H9 (cell line): ENCODE data around the gene SLC19A1. TPM values are rescaled to one million over a fixed set of nuclear protein-coding genes. Genes with fewer than 3 reads are reported as not detected.

Experiments
- DNase-seq: peaks from one replicate; pipeline ENCODE4 v3.0.0-alpha.2; 2017
- H2AFZ ChIP-seq: one replicate; pipeline ENCODE4 v1.6.1; 2013; ENCODE audit warnings: mild to moderate bottlenecking, low read length, control low read depth, moderate library complexity
- H2AK5ac ChIP-seq: 2 replicates; pipeline ENCODE4 v1.6.1; 2013; ENCODE audit warnings: low read length, control low read depth, mixed read lengths; ENCODE audit not compliant: insufficient read length
- H2BK120ac ChIP-seq: one replicate; pipeline ENCODE4 v1.6.1; 2013; ENCODE audit warnings: low read depth, mild to moderate bottlenecking, low read length, control low read depth, inconsistent platforms; ENCODE audit not compliant: poor library complexity, severe bottlenecking
- H2BK12ac ChIP-seq: 2 replicates; pipeline ENCODE4 v1.6.1; 2013; ENCODE audit warnings: low read length, control low read depth, mixed read lengths, low read depth; ENCODE audit not compliant: insufficient read length
- H2BK15ac ChIP-seq: 2 replicates; pipeline ENCODE4 v1.6.1; 2013; ENCODE audit warnings: low read depth, low read length, control low read depth
- H2BK20ac ChIP-seq: one replicate; pipeline ENCODE4 v1.6.1; 2013; ENCODE audit warnings: low read depth, mild to moderate bottlenecking, low read length, control low read depth, inconsistent platforms; ENCODE audit not compliant: poor library complexity, severe bottlenecking
- H2BK5ac ChIP-seq: 2 replicates; pipeline ENCODE4 v1.6.1; 2013; ENCODE audit warnings: low read length, control low read depth, mixed read lengths; ENCODE audit not compliant: insufficient read length
- H3K14ac ChIP-seq: 2 replicates; pipeline ENCODE4 v1.6.1; 2013; ENCODE audit warnings: low read length, control low read depth; ENCODE audit not compliant: insufficient read depth
- H3K18ac ChIP-seq: 2 replicates; pipeline ENCODE4 v1.6.1; 2013; ENCODE audit warnings: low read depth, mild to moderate bottlenecking, mixed read lengths, low read length, control low read depth; ENCODE audit not compliant: insufficient read length
- H3K23ac ChIP-seq: 2 replicates; pipeline ENCODE4 v1.6.1; 2013; ENCODE audit warnings: low read length, control low read depth, mixed read lengths, low read depth; ENCODE audit not compliant: insufficient read length
- H3K23me2 ChIP-seq: 2 replicates; pipeline ENCODE4 v1.6.1; 2013; ENCODE audit warnings: low read depth, mild to moderate bottlenecking, mixed read lengths, low read length, control low read depth; ENCODE audit not compliant: insufficient read length, poor library complexity, severe bottlenecking
- H3K27ac ChIP-seq: 2 replicates; pipeline ENCODE4 v1.5.1; 2013; ENCODE audit warnings: low read length, control low read depth, mixed read lengths, low read depth; ENCODE audit not compliant: insufficient read length
- H3K27me3 ChIP-seq: 2 replicates; pipeline ENCODE4 v1.6.1; 2013; ENCODE audit warnings: low read length, control low read depth, inconsistent platforms; ENCODE audit not compliant: insufficient read depth
- H3K4ac ChIP-seq: 2 replicates; pipeline ENCODE4 v1.6.1; 2013; ENCODE audit warnings: low read depth, mild to moderate bottlenecking, control low read depth, inconsistent platforms, low read length, moderate library complexity
- H3K4me1 ChIP-seq: 2 replicates; pipeline ENCODE4 v1.6.1; 2013; ENCODE audit warnings: low read length, control low read depth, inconsistent platforms; ENCODE audit not compliant: insufficient read depth
- H3K4me2 ChIP-seq: 2 replicates; pipeline ENCODE4 v1.6.1; 2013; ENCODE audit warnings: low read length, control low read depth, mixed read lengths; ENCODE audit not compliant: insufficient read length, insufficient read depth
- H3K56ac ChIP-seq: 2 replicates; pipeline ENCODE4 v1.6.1; 2013; ENCODE audit warnings: low read depth, mild to moderate bottlenecking, mixed read lengths, low read length, control low read depth; ENCODE audit not compliant: insufficient read length
- H3K79me1 ChIP-seq: 2 replicates; pipeline ENCODE4 v1.6.1; 2013; ENCODE audit warnings: low read depth, mild to moderate bottlenecking, moderate library complexity, low read length, control low read depth, inconsistent platforms; ENCODE audit not compliant: insufficient read depth, poor library complexity, severe bottlenecking
- H3K79me2 ChIP-seq: 2 replicates; pipeline ENCODE4 v1.6.1; 2013; ENCODE audit warnings: low read length, control low read depth, inconsistent platforms; ENCODE audit not compliant: insufficient read depth
- H3K9ac ChIP-seq: 2 replicates; pipeline ENCODE4 v1.6.1; 2013; ENCODE audit warnings: low read length, control low read depth, mixed read lengths; ENCODE audit not compliant: insufficient read length; ENCODE audit errors: extremely low read depth
- H3K9me3 ChIP-seq: one replicate; pipeline ENCODE4 v1.6.1; 2013; ENCODE audit warnings: low read depth, low read length, inconsistent platforms; ENCODE audit not compliant: control insufficient read depth
- H3T11ph ChIP-seq: one replicate; pipeline ENCODE4 v1.6.1; 2013; ENCODE audit warnings: mild to moderate bottlenecking, low read length, control low read depth, inconsistent platforms
- H4K20me1 ChIP-seq: one replicate; pipeline ENCODE4 v1.6.1; 2013; ENCODE audit not compliant: control insufficient read depth, insufficient read length, insufficient read depth
- H4K5ac ChIP-seq: 2 replicates; pipeline ENCODE4 v1.6.1; 2013; ENCODE audit warnings: low read depth, mild to moderate bottlenecking, mixed read lengths, low read length, control low read depth; ENCODE audit not compliant: insufficient read length
- H4K8ac ChIP-seq: replicated peaks from 2 replicates; pipeline ENCODE4 v1.6.1; 2013; ENCODE audit warnings: low read length, control low read depth, mixed read lengths, low read depth; ENCODE audit not compliant: insufficient read length
- H4K91ac ChIP-seq: 2 replicates; pipeline ENCODE4 v1.6.1; 2013; ENCODE audit warnings: low read depth, mild to moderate bottlenecking, moderate library complexity, mixed read lengths, low read length, control low read depth; ENCODE audit not compliant: insufficient read length
- H3K27ac Mint-ChIP-seq, 3 experiments: 2 replicates in 2 of 3; 3 replicates in 1 of 3; pipeline ENCODE4 v1.8.0; 2020 to 2021; ENCODE audit warnings: mixed read lengths in 3 of 3, mild to moderate bottlenecking in 1 of 3, moderate library complexity in 1 of 3
- H3K27me3 Mint-ChIP-seq: 2 replicates; pipeline ENCODE4 v1.8.0; 2021; ENCODE audit warnings: low read depth, mild to moderate bottlenecking, moderate library complexity, mixed read lengths
- H3K36me3 Mint-ChIP-seq, 3 experiments: 2 replicates in 2 of 3; 3 replicates in 1 of 3; pipeline ENCODE4 v1.8.0; 2020 to 2021; ENCODE audit warnings: low read depth in 3 of 3, mixed read lengths in 3 of 3; ENCODE audit not compliant: insufficient read depth in 1 of 3
- H3K4me1 Mint-ChIP-seq, 2 experiments: 2 replicates each; pipeline ENCODE4 v1.8.0; 2020; ENCODE audit warnings: mixed read lengths in 2 of 2
- H3K4me3 Mint-ChIP-seq, 2 experiments: 2 replicates in 1 of 2; 3 replicates in 1 of 2; pipeline ENCODE4 v1.8.0; 2020 to 2021; ENCODE audit warnings: mild to moderate bottlenecking in 2 of 2, mixed read lengths in 2 of 2, moderate library complexity in 1 of 2
- H3K9me3 Mint-ChIP-seq, 2 experiments: 2 replicates in 1 of 2; 3 replicates in 1 of 2; pipeline ENCODE4 v1.8.0; 2020; ENCODE audit warnings: mild to moderate bottlenecking in 2 of 2, mixed read lengths in 2 of 2, moderate library complexity in 1 of 2
- WGBS: extraction: QIAGEN DNeasy Blood & Tissue Kit; methylation state at CpG from one replicate; pipeline ENCODE4 v1.1.7; 2013; ENCODE audit warnings: missing lambda C conversion rate, low lambda C conversion rate, mixed read lengths; ENCODE audit not compliant: insufficient read length; ENCODE audit errors: extremely low coverage; 5-methylcytosine and 5-hydroxymethylcytosine counted together
- total RNA-seq: library from RNA; stranded (reverse); gene quantifications from 2 replicates; pipeline ENCODE4 v1.2.1, GENCODE V29; 2021
- TF ChIP-seq, protein P1 (sequence below): fragments of 200-600 bp; sonication (generic); conservative IDR thresholded peaks from 3 replicates; pipeline ENCODE4 v1.8.0; 2021; ENCODE audit warnings: antibody characterized with exemption, mild to moderate bottlenecking

Gene SLC19A1
- total RNA-seq, 1 experiment from 2014 or later: 32.4 TPM

DNA sequence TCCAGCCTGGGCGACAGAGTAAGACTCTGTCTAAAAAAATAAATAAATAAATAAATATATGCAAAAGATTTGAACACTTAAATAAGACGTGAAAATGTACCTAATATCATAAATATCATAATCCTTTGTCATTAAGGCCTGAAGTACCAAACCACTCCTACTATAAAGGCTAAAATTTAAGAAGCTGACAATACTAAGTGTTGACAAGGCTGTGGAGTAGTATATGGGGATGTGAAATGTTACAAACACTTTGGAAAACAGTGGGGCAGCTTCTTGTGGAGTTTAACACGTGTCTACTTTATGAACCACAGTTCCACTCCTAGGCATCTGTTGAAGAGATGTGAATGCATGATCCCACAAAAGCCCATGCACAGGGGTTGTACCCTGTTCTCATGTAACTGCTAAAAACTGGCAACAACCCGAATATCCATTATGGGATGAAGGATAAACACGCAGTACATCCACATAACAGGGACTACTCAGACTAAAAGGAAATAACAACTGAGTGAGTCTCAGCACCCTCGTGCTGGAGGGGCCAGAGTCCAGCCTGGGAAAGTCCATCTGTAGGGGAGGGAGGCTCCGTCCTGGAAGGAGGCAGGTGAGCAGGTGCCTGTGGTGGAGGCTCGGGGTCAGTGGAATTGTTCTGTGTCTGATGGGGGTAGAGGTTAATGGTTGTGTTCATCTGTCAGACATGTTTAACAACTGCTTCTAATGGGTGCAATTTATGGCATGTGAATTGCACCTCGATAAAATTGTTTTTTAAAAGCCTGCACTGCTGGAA is 6.7 kb upstream of the SLC19A1 start:
- no peaks in the 10 kb centered on the region for H3K23me2 ChIP-seq
- no peaks in the 10 kb centered on the region for H3K79me1 ChIP-seq
- whole genome bisulfite sequencing: no CpG with 5 or more reads among the region's 9 CpGs
- Mint-ChIP-seq H3K27ac (peak overlapping the region in 1 of 3 experiments; percentile 77; a peak in 1 of 7 replicates), H3K27me3 (peaks cover 31% of the 10 kb centered on the region), H3K4me1 (peaks cover 19 to 26% of the 10 kb centered on the region in 2 experiments), H3K9me3 (peaks cover 3 to 6% of the 10 kb centered on the region in 2 experiments; a peak in 3 of 5 replicates), H3K4me3 (no peak overlapping the region; a peak in 1 of 5 replicates), H3K36me3 (peaks cover 0 to 7% (median 1%) of the 10 kb centered on the region in 3 experiments; a peak in 2 of 7 replicates)
- H3K9me3 ChIP-seq: no peaks in the 10 kb centered on the region
- peaks cover 2% of the 10 kb centered on the region; the same call in 1 of the 2 replicates for H3K4me1 ChIP-seq
- H2BK5ac ChIP-seq: no peak overlapping the region
- H2BK120ac ChIP-seq: no peak overlapping the region
- TF ChIP-seq, protein P1, sequence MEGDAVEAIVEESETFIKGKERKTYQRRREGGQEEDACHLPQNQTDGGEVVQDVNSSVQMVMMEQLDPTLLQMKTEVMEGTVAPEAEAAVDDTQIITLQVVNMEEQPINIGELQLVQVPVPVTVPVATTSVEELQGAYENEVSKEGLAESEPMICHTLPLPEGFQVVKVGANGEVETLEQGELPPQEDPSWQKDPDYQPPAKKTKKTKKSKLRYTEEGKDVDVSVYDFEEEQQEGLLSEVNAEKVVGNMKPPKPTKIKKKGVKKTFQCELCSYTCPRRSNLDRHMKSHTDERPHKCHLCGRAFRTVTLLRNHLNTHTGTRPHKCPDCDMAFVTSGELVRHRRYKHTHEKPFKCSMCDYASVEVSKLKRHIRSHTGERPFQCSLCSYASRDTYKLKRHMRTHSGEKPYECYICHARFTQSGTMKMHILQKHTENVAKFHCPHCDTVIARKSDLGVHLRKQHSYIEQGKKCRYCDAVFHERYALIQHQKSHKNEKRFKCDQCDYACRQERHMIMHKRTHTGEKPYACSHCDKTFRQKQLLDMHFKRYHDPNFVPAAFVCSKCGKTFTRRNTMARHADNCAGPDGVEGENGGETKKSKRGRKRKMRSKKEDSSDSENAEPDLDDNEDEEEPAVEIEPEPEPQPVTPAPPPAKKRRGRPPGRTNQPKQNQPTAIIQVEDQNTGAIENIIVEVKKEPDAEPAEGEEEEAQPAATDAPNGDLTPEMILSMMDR: no peak
- H3K23ac ChIP-seq: no peak overlapping the region
- H3K79me2 ChIP-seq: no peaks in the 10 kb centered on the region
- H2AFZ ChIP-seq: no peak overlapping the region
- H3K18ac ChIP-seq: no peak overlapping the region
- H2BK15ac ChIP-seq: no peak overlapping the region
- no peak overlapping the region for H3K56ac ChIP-seq
- no peak for DNase-seq
- H3K4ac ChIP-seq: no peak overlapping the region
- no peaks in the 10 kb centered on the region for H3K27me3 ChIP-seq
- no peak overlapping the region for H2BK20ac ChIP-seq
- no peak overlapping the region for H3T11ph ChIP-seq
- H3K9ac ChIP-seq: no peak overlapping the region
- H3K4me2 ChIP-seq: no peak overlapping the region
- no peak overlapping the region for H4K8ac ChIP-seq
- H3K14ac ChIP-seq: no peak overlapping the region
- H4K5ac ChIP-seq: no peak overlapping the region
- H2BK12ac ChIP-seq: no peak overlapping the region
- H4K20me1 ChIP-seq: no peaks in the 10 kb centered on the region
- H3K27ac ChIP-seq: no peak overlapping the region
- no peak overlapping the region for H4K91ac ChIP-seq
- H2AK5ac ChIP-seq: no peak overlapping the region
